A549 (cell line): ENCODE measurements around the gene SBF2.

Source experiments
- CEBPB ChIP-seq, 2 experiments: fragments of >200 bp in 1 of 2; sonication (Bioruptor Twin) in 1 of 2; formaldehyde crosslinking in 1 of 2; IDR thresholded peaks; 2 replicates each; pipeline ENCODE4 v1.6.1; 2012 to 2016
- CTCF ChIP-seq: fragments of >200 bp; sonication (Bioruptor Twin); formaldehyde crosslinking; IDR thresholded peaks from 3 replicates; pipeline ENCODE4 v1.5.1; 2016
- EHF ChIP-seq: fragments of 250-450 bp; sonication (Bioruptor Pico); IDR thresholded peaks from 2 replicates; pipeline ENCODE4 v1.5.0; 2020; ENCODE audit warnings: mild to moderate bottlenecking

GRCh38 chr11:10160350-10160749 is 133.7 kb downstream of the SBF2 start:
- TF ChIP-seq CTCF (no peak), EHF (CRISPR knock-in tag) (no peak), CEBPB (IDR thresholded peaks at IDR 0.05) (no peak)
